AG04450 (cell line): ENCODE measurements around the gene SIX5. TPM values are rescaled to one million over a fixed set of nuclear protein-coding genes. Genes with fewer than 3 reads are reported as not detected.

Source experiments
- CTCF ChIA-PET: fragments of 300-600, 350-600 bp; formaldehyde crosslinking; extraction: SDS; loops from one replicate; lab custom pipeline; 2022; ENCODE audit warnings: antibody characterized with exemption, inconsistent platforms; lab: Charles Lee
- POLR2A ChIA-PET: fragments of 350-600 bp; formaldehyde crosslinking; extraction: SDS; loops from one replicate; lab custom pipeline; 2021; ENCODE audit warnings: antibody characterized with exemption, inconsistent platforms; lab: Yijun Ruan, JAX
- DNase-seq: peaks from one replicate; pipeline ENCODE4 v3.0.0-alpha.2; 2011; ENCODE audit warnings: low read depth, low spot score
- H3K27ac ChIP-seq: one replicate; pipeline ENCODE4 v1.5.1; 2012; ENCODE audit warnings: low read depth, low read length, control low read depth
- H3K27me3 ChIP-seq: one replicate; pipeline ENCODE4 v1.6.0; 2012; ENCODE audit warnings: low read length; ENCODE audit not compliant: control insufficient read depth, insufficient read depth
- H3K4me3 ChIP-seq: 2 replicates; pipeline ENCODE4 v1.5.1; 2011; ENCODE audit warnings: mild to moderate bottlenecking, low read depth, low read length, control low read depth
- H3K9me3 ChIP-seq: 2 replicates; pipeline ENCODE4 v1.5.1; 2012; ENCODE audit warnings: low read length; ENCODE audit not compliant: control insufficient read depth, insufficient read depth
- CTCF ChIP-seq: IDR thresholded peaks from 2 replicates; pipeline ENCODE4 v1.5.1; 2011; ENCODE audit warnings: low read depth, low read length, control low read depth, inconsistent platforms
- polyA plus RNA-seq: library from polyadenylated mRNA; depleted of rRNA; stranded (reverse); fragments of >200 nt; gene quantifications from 2 replicates; pipeline ENCODE4 v1.2.3, GENCODE V29; 2011

SIX5 gene
- polyA plus RNA-seq, 1 experiment = 4.4 TPM

GRCh38 chr19:45784096-45784495, 15.0 kb upstream of the SIX5 start:
- POLR2A ChIA-PET = no interaction called here
- Histone ChIP-seq H3K9me3 (no peaks in the 10 kb centered on the region), H3K27ac (peak overlapping the region; percentile 94), H3K4me3 (no peak overlapping the region), H3K27me3 (no peaks in the 10 kb centered on the region)
- no peak for DNase-seq
- no peak for TF ChIP-seq CTCF
- CTCF ChIA-PET = interaction anchor here (1.3 to 2.0 kb wide), 2 partner anchors 15 kb away, joined by 3 to 8 read pairs; partner anchors contain the start of gene SIX5

GRCh38 chr19:45782820-45783785, 14.1 kb upstream of the SIX5 start:
- DNase-seq = no peak
- Histone ChIP-seq H3K4me3 (peak overlapping the region; percentile 62), H3K27ac (peak overlapping the region; percentile 94), H3K9me3 (no peaks in the 10 kb centered on the region), H3K27me3 (no peaks in the 10 kb centered on the region)
- CTCF ChIA-PET = interaction anchor here (0.6 to 2.0 kb wide), 9 partner anchors 13 to 146 kb away, joined by 4 to 20 read pairs (median 6); partner anchors contain the start of genes SIX5 and SNRPD2
- TF ChIP-seq CTCF = 0 out of 2 replicates have a peak, but pooled peaks have one; percentile 11
- POLR2A ChIA-PET = interaction anchor here (0.6 to 2.8 kb wide), 16 partner anchors 8 to 1946 kb away, joined by 3 to 41 read pairs (median 5); partner anchors contain the start of genes DMWD, FBXO46, SIX5 and SYMPK

GRCh38 chr19:45782162-45782691, 13.2 kb upstream of the SIX5 start, which contains the start of gene DMPK:
Gene DMPK, minus strand, starts transcription at chr19:45782490. Its CDS starts 138 bp downstream, at chr19:45782352.
- DNase-seq = no peak
- Histone ChIP-seq H3K27me3 (no peaks in the 10 kb centered on the region), H3K9me3 (no peaks in the 10 kb centered on the region; the same call in 1 of the 2 replicates), H3K27ac (peak within 1 kb of the TSS; percentile 94), H3K4me3 (peak within 1 kb of the TSS; percentile 62)
- TF ChIP-seq CTCF = no peak
- POLR2A ChIA-PET = interaction anchor here (0.6 to 2.8 kb wide), 17 partner anchors 9 to 1947 kb away, joined by 3 to 41 read pairs (median 5); partner anchors contain the start of genes DMWD, FBXO46, SIX5 and SYMPK
- CTCF ChIA-PET = interaction anchor here (0.5 to 1.9 kb wide), 12 partner anchors 12 to 922 kb away, joined by 3 to 20 read pairs (median 4); partner anchors contain the start of genes SIX5 and SNRPD2

- Histone ChIP-seq H3K4me3 (peak overlapping the region; percentile 62), H3K27ac (peak overlapping the region; percentile 39), H3K27me3 (no peaks in the 10 kb centered on the region), H3K9me3 (no peaks in the 10 kb centered on the region; the same call in 1 of the 2 replicates)
- ChIA-PET CTCF (interaction anchor here (0.6 to 1.9 kb wide), 4 partner anchors 12 to 923 kb away, joined by 3 to 20 read pairs (median 4); partner anchors contain the start of gene SIX5), POLR2A (interaction anchor here (0.6 to 2.8 kb wide), 4 partner anchors 11 to 200 kb away, joined by 3 to 41 read pairs (median 24); partner anchors contain the start of genes DMWD and SIX5)
- TF ChIP-seq CTCF = no peak
- no peak for DNase-seq
Observed at GRCh38 chr19:45781214-45782161, 12.4 kb upstream of the SIX5 start.
